HFF-Myc (cell line): ENCODE measurements around the gene GLB1L3.
"Not testable (repeated sequence)": the region's sequence is repeated elsewhere in the genome, so short reads cannot be mapped to it uniquely, and the experiment has no call there.

ENCODE experiments used
- DNase-seq: peaks from one replicate; pipeline ENCODE4 v3.0.0-alpha.2; 2011; ENCODE audit warnings: low read depth; ENCODE audit errors: extremely low read depth
- H3K4me3 ChIP-seq: replicated peaks from 2 replicates; pipeline ENCODE4 v1.5.1; 2011; ENCODE audit warnings: low read depth, mild to moderate bottlenecking, control low read depth, low read length
- CTCF ChIP-seq: IDR thresholded peaks from 2 replicates; pipeline ENCODE4 v1.5.1; 2012; ENCODE audit warnings: mild to moderate bottlenecking, low read depth, low read length, control low read depth; ENCODE audit errors: missing control alignments

GLB1L3 gene

GRCh38 chr11:134341805-134342571 is 65.8 kb downstream of the GLB1L3 start:
- TF ChIP-seq CTCF: no peak
- no peak for DNase-seq
- no peak overlapping the region for H3K4me3 ChIP-seq

- no peak for DNase-seq
Observed at GRCh38 chr11:134342572-134343340, 66.6 kb downstream of the GLB1L3 start.

GRCh38 chr11:134343646-134344045 is 67.5 kb downstream of the GLB1L3 start:
- no peak overlapping the region for H3K4me3 ChIP-seq
- DNase-seq: no peak

More at GRCh38 chr11:134342572-134343340, 66.6 kb downstream of the GLB1L3 start:
- no peak overlapping the region for H3K4me3 ChIP-seq
- TF ChIP-seq CTCF: no peak

GRCh38 chr11:134344497-134345236 is 68.5 kb downstream of the GLB1L3 start:
- DNase-seq, H3K4me3 ChIP-seq: not testable (repeated sequence)

More at GRCh38 chr11:134343646-134344045, 67.5 kb downstream of the GLB1L3 start:
- no peak for TF ChIP-seq CTCF

DNA sequence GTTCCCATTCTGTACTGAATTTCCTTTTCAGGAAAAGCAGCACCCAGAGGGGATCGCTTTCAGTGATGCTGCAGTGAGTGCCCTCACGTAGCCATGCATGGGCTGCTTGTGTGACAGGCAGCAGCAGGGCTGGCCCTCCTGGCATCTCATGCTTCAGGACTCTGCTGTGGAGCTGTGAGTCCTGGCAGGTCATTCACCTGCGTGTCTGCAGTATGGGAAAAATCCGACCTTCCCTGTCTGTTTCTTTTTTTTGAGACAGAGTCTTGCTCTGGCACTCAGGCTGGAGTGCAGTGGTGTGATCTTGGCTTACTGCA is 69.0 kb downstream of the GLB1L3 start:
- DNase-seq: no peak
- H3K4me3 ChIP-seq: no peak overlapping the region
- TF ChIP-seq CTCF: no peak

GRCh38 chr11:134346101-134346975 is 70.2 kb downstream of the GLB1L3 start:
- DNase-seq: no peak
- TF ChIP-seq CTCF: no peak

More at GRCh38 chr11:134346101-134346975, 70.2 kb downstream of the GLB1L3 start:
- H3K4me3 ChIP-seq: no peak overlapping the region
